HCT116 (cell line): ENCODE measurements around the gene IQCH. TPM values are rescaled to one million over a fixed set of nuclear protein-coding genes. Genes with fewer than 3 reads are reported as not detected.

Experiments used
- ATAC-seq: fragments of 200-7000 bp; cut with Tn5 transposase; 2 replicates; pipeline ENCODE4 v1.9.1; 2020; ENCODE audit warnings: mild to moderate bottlenecking, moderate library complexity
- BruUV-seq: library from RNA; stranded (reverse); fragments of 400-500 nt; replicated peaks from 2 replicates; lab custom pipeline; 2021; lab: Mats Ljungman, UMichigan
- CTCF ChIA-PET: fragments of 300-600 bp; sonication (Branson Sonifier 250); formaldehyde crosslinking; loops from one replicate; lab custom pipeline; 2021; ENCODE audit warnings: antibody characterized with exemption; lab: Charles Lee
- POLR2A ChIA-PET: fragments of 300-600, 350-600 bp; sonication (Branson Sonifier 250); formaldehyde crosslinking; loops from one replicate; lab custom pipeline; 2021; ENCODE audit warnings: antibody characterized with exemption; lab: Charles Lee
- RAD21 ChIA-PET, 2 experiments: fragments of 300-600 bp; sonication (Branson Sonifier 250); formaldehyde crosslinking; loops; one replicate each; lab custom pipeline; 2023; ENCODE audit warnings: low total read pairs in 2 of 2; ENCODE audit not compliant: uncharacterized antibody in 2 of 2, unreplicated experiment in 2 of 2, low non-redundant PET in 1 of 2; lab: Charles Lee
- DNase-seq: peaks from one replicate; pipeline ENCODE4 v3.0.0-alpha.2; 2010; ENCODE audit warnings: low read depth, low spot score
- H2AFZ ChIP-seq: fragments of 200-600 bp; shearing (Covaris generic), sonication (generic); 2 replicates; pipeline ENCODE4 v1.6.1; 2017; ENCODE audit warnings: low read depth, mixed run types, mixed read lengths, antibody characterized with exemption, low read length; ENCODE audit not compliant: poor library complexity, severe bottlenecking
- H3K27ac ChIP-seq: 2 replicates; pipeline ENCODE4 v1.5.1; 2012; ENCODE audit warnings: low read depth, low read length
- H3K27me3 ChIP-seq: fragments of 200-600 bp; sonication (generic); 2 replicates; pipeline ENCODE4 v1.6.1; 2016; ENCODE audit warnings: mixed run types, low read length, mixed read lengths; ENCODE audit not compliant: insufficient read depth
- H3K36me3 ChIP-seq, 2 experiments: fragments of 200-500 bp in 1 of 2; fragments of 200-600 bp in 1 of 2; sonication (Bioruptor generic) in 1 of 2; sonication (generic) in 1 of 2; 2 replicates each; pipeline versions ENCODE4 v1.5.1 to v1.6.1; 2014 to 2016; ENCODE audit warnings: low read length in 2 of 2, inconsistent platforms in 1 of 2, mixed read lengths in 1 of 2, mixed run types in 1 of 2; ENCODE audit not compliant: insufficient read depth in 2 of 2, control insufficient read depth in 1 of 2
- H3K4me1 ChIP-seq, 2 experiments: fragments of 200-600 bp in 1 of 2; sonication (generic) in 1 of 2; 2 replicates each; pipeline versions ENCODE4 v1.5.1 to v1.6.1; 2012 to 2017; ENCODE audit warnings: low read length in 2 of 2, inconsistent platforms in 1 of 2, mild to moderate bottlenecking in 1 of 2, mixed read lengths in 1 of 2, mixed run types in 1 of 2, moderate library complexity in 1 of 2; ENCODE audit not compliant: insufficient read depth in 2 of 2, control insufficient read depth in 1 of 2
- H3K4me2 ChIP-seq: fragments of 200-600 bp; sonication (generic); 2 replicates; pipeline ENCODE4 v1.6.1; 2017; ENCODE audit warnings: mixed run types, low read length, mixed read lengths
- H3K4me3 ChIP-seq, 2 experiments: fragments of 200-600 bp in 1 of 2; sonication (generic) in 1 of 2; replicated peaks in 1 of 2; 2 replicates each; pipeline ENCODE4 v1.5.1; 2011 to 2016; ENCODE audit warnings: low read length in 2 of 2, control low read depth in 1 of 2, low read depth in 1 of 2, mild to moderate bottlenecking in 1 of 2, mixed read lengths in 1 of 2, mixed run types in 1 of 2
- H3K79me2 ChIP-seq: fragments of 200-600 bp; sonication (generic); 2 replicates; pipeline ENCODE4 v1.6.1; 2017; ENCODE audit warnings: mild to moderate bottlenecking, mixed run types, low read length, moderate library complexity, mixed read lengths; ENCODE audit not compliant: insufficient read depth
- H3K9ac ChIP-seq: fragments of 200-600 bp; sonication (generic); 2 replicates; pipeline ENCODE4 v1.6.1; 2016; ENCODE audit warnings: low read length, mixed read lengths
- H3K9me2 ChIP-seq: fragments of 200-600 bp; sonication (generic), shearing (Covaris generic); 2 replicates; pipeline ENCODE4 v1.6.1; 2017; ENCODE audit warnings: mixed run types, mild to moderate bottlenecking, moderate library complexity; ENCODE audit not compliant: insufficient read depth
- H3K9me3 ChIP-seq, 2 experiments: fragments of 200-500 bp in 1 of 2; fragments of 200-600 bp in 1 of 2; sonication (Bioruptor generic) in 1 of 2; sonication (generic) in 1 of 2; 2 replicates each; pipeline ENCODE4 v1.6.1; 2014 to 2017; ENCODE audit warnings: low read length in 2 of 2, mixed read lengths in 2 of 2, inconsistent platforms in 1 of 2, low read depth in 1 of 2, mild to moderate bottlenecking in 1 of 2, mixed run types in 1 of 2, moderate library complexity in 1 of 2; ENCODE audit not compliant: control insufficient read depth in 1 of 2, insufficient read depth in 1 of 2
- H4K20me1 ChIP-seq: fragments of 200-600 bp; sonication (generic), shearing (Covaris generic); 2 replicates; pipeline ENCODE4 v1.6.1; 2017; ENCODE audit warnings: mixed run types, mild to moderate bottlenecking, moderate library complexity; ENCODE audit not compliant: insufficient read depth
- CBX3 ChIP-seq: IDR thresholded peaks from 2 replicates; pipeline ENCODE4 v1.6.1; 2012; ENCODE audit warnings: low read depth
- EGR1 ChIP-seq: IDR thresholded peaks from 2 replicates; pipeline ENCODE4 v1.6.1; 2012; ENCODE audit warnings: low read depth
- ELF1 ChIP-seq: IDR thresholded peaks from 2 replicates; pipeline ENCODE4 v1.6.1; 2012; ENCODE audit warnings: low read depth, borderline replicate concordance
- EZH2 ChIP-seq: fragments of 200-600 bp; sonication (generic); IDR thresholded peaks from 2 replicates; pipeline ENCODE4 v1.6.1; 2017; ENCODE audit warnings: antibody characterized with exemption, mixed run types
- FOSL1 ChIP-seq: IDR thresholded peaks from 2 replicates; pipeline ENCODE4 v1.6.1; 2012; ENCODE audit warnings: low read depth
- POLR2A ChIP-seq: IDR thresholded peaks from 2 replicates; pipeline ENCODE4 v1.7.0; 2011; ENCODE audit warnings: borderline replicate concordance; ENCODE audit not compliant: insufficient read depth, insufficient read length; ENCODE audit errors: extremely low read depth
- POLR2AphosphoS5 ChIP-seq: IDR thresholded peaks from 2 replicates; pipeline ENCODE4 v1.6.1; 2011; ENCODE audit warnings: mild to moderate bottlenecking, low read depth, low read length, moderate library complexity
- RAD21 ChIP-seq: IDR thresholded peaks from 2 replicates; pipeline ENCODE4 v1.6.1; 2012; ENCODE audit warnings: low read depth, mild to moderate bottlenecking
- SRF ChIP-seq: IDR thresholded peaks from 2 replicates; pipeline ENCODE4 v1.6.1; 2012; ENCODE audit warnings: low read depth
- YY1 ChIP-seq: IDR thresholded peaks from 2 replicates; pipeline ENCODE4 v1.6.1; 2011; ENCODE audit warnings: low read length, low read depth, moderate library complexity, mild to moderate bottlenecking; ENCODE audit not compliant: insufficient replicate concordance; ENCODE audit errors: extremely low read depth
- ZFX ChIP-seq: fragments of 450-650 bp; IDR thresholded peaks from 2 replicates; pipeline ENCODE4 v1.6.1; 2017
- intact Hi-C: fragments of 100-400 bp; cut with micrococcal nuclease; formaldehyde crosslinking; loops from 2 replicates; pipeline ENCODE4 v1.10.0; 2022
- total RNA-seq: library from RNA; stranded (reverse); gene quantifications from one replicate; pipeline ENCODE4 v1.2.1, GENCODE V29; 2021; ENCODE audit not compliant: unreplicated experiment
- TF ChIP-seq, protein P1 (sequence below): IDR thresholded peaks from 2 replicates; pipeline ENCODE4 v1.6.1; 2011; ENCODE audit warnings: mild to moderate bottlenecking, low read length, moderate library complexity; ENCODE audit not compliant: insufficient replicate concordance; ENCODE audit errors: extremely low read depth
- TF ChIP-seq, protein P2 (sequence below): IDR thresholded peaks from 2 replicates; pipeline ENCODE4 v1.6.1; 2012; ENCODE audit warnings: low read depth
- TF ChIP-seq, protein P3 (sequence below), 3 experiments: fragments of 200-600 bp in 1 of 3; sonication (generic) in 1 of 3; IDR thresholded peaks in 2 of 3; conservative IDR thresholded peaks in 1 of 3; 2 replicates each; pipeline ENCODE4 v1.5.1; 2012 to 2017; ENCODE audit warnings: low read depth in 2 of 3, low read length in 2 of 3, antibody characterized with exemption in 1 of 3, borderline replicate concordance in 1 of 3, control low read depth in 1 of 3, mild to moderate bottlenecking in 1 of 3, mixed read lengths in 1 of 3, mixed run types in 1 of 3, moderate library complexity in 1 of 3; ENCODE audit not compliant: insufficient read depth in 1 of 3

Gene IQCH
- total RNA-seq, 1 experiment from 2014 or later = 4.6 TPM

DNA sequence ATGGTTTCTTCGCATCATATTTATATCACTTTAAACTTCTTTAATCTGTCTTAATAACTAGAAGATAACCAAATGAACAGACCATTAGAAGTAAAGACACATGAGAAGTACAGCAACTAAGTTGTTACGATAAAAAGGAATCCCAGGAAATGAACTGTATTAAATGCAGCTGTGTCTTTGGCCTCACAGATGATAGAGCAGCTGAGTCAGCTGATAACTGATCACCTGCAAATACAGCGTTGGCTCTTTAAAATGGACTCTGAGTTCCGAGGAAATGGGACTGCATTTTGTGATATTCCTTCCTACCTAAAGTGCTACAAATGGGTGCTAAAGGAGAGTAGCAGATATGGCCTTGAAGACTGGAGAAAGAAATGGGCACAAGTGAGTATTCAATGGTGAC lies 145.3 kb downstream of the IQCH start (continued):
- TF ChIP-seq, protein P1, sequence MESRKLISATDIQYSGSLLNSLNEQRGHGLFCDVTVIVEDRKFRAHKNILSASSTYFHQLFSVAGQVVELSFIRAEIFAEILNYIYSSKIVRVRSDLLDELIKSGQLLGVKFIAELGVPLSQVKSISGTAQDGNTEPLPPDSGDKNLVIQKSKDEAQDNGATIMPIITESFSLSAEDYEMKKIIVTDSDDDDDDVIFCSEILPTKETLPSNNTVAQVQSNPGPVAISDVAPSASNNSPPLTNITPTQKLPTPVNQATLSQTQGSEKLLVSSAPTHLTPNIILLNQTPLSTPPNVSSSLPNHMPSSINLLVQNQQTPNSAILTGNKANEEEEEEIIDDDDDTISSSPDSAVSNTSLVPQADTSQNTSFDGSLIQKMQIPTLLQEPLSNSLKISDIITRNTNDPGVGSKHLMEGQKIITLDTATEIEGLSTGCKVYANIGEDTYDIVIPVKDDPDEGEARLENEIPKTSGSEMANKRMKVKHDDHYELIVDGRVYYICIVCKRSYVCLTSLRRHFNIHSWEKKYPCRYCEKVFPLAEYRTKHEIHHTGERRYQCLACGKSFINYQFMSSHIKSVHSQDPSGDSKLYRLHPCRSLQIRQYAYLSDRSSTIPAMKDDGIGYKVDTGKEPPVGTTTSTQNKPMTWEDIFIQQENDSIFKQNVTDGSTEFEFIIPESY = no peak
- TF ChIP-seq EGR1 (no peak), ELF1 (no peak)
- TF ChIP-seq, protein P2, sequence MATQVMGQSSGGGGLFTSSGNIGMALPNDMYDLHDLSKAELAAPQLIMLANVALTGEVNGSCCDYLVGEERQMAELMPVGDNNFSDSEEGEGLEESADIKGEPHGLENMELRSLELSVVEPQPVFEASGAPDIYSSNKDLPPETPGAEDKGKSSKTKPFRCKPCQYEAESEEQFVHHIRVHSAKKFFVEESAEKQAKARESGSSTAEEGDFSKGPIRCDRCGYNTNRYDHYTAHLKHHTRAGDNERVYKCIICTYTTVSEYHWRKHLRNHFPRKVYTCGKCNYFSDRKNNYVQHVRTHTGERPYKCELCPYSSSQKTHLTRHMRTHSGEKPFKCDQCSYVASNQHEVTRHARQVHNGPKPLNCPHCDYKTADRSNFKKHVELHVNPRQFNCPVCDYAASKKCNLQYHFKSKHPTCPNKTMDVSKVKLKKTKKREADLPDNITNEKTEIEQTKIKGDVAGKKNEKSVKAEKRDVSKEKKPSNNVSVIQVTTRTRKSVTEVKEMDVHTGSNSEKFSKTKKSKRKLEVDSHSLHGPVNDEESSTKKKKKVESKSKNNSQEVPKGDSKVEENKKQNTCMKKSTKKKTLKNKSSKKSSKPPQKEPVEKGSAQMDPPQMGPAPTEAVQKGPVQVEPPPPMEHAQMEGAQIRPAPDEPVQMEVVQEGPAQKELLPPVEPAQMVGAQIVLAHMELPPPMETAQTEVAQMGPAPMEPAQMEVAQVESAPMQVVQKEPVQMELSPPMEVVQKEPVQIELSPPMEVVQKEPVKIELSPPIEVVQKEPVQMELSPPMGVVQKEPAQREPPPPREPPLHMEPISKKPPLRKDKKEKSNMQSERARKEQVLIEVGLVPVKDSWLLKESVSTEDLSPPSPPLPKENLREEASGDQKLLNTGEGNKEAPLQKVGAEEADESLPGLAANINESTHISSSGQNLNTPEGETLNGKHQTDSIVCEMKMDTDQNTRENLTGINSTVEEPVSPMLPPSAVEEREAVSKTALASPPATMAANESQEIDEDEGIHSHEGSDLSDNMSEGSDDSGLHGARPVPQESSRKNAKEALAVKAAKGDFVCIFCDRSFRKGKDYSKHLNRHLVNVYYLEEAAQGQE = no peak
- TF ChIP-seq, all 23 proteins: peak for 0

DNA sequence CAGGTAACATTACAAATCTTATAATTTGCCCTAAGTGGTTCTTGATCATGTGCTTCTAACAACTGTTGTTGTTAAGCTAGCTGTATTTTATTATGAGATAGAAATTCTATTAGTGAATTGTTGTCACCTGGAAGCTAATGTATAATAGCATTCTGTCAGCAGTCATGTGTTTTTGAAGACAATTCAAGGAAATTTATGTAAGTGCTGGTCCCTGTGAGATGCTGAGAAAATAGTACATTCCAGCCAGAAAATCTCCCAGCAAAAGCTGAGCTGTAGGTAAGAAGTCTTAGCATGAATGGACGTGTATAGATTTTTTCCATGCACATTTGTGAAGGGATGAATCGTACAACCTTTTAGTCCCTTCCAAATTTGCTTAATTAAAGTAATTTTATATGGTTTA lies 146.3 kb downstream of the IQCH start:
- RAD21 ChIA-PET = no interaction called here
- Histone ChIP-seq H3K9me3 (no peaks in the 10 kb centered on the region), H3K27ac (no peak overlapping the region), H3K4me1 (peaks cover 7 to 12% of the 10 kb centered on the region in 2 experiments), H3K9me2 (no peaks in the 10 kb centered on the region), H3K4me3 (no peak overlapping the region), H3K9ac (no peak overlapping the region), H3K36me3 (no peaks in the 10 kb centered on the region), H3K4me2 (no peak overlapping the region), H3K79me2 (no peaks in the 10 kb centered on the region), H2AFZ (no peak overlapping the region), H3K27me3 (no peaks in the 10 kb centered on the region), H4K20me1 (no peaks in the 10 kb centered on the region)
- DNase-seq = no peak
- CTCF ChIA-PET = no interaction called here
- BruUV-seq = no TSS peak
- POLR2A ChIA-PET = no interaction called here
- ATAC-seq = no peak
- intact Hi-C loops = no loop called here
- TF ChIP-seq SRF (no peak), RAD21 (no peak), ZFX (no peak), POLR2A (no peak), POLR2AphosphoS5 (no peak), EZH2 (no peak), FOSL1 (no peak), CBX3 (no peak), YY1 (no peak), EGR1 (no peak), ELF1 (no peak)
- TF ChIP-seq, protein P3, sequence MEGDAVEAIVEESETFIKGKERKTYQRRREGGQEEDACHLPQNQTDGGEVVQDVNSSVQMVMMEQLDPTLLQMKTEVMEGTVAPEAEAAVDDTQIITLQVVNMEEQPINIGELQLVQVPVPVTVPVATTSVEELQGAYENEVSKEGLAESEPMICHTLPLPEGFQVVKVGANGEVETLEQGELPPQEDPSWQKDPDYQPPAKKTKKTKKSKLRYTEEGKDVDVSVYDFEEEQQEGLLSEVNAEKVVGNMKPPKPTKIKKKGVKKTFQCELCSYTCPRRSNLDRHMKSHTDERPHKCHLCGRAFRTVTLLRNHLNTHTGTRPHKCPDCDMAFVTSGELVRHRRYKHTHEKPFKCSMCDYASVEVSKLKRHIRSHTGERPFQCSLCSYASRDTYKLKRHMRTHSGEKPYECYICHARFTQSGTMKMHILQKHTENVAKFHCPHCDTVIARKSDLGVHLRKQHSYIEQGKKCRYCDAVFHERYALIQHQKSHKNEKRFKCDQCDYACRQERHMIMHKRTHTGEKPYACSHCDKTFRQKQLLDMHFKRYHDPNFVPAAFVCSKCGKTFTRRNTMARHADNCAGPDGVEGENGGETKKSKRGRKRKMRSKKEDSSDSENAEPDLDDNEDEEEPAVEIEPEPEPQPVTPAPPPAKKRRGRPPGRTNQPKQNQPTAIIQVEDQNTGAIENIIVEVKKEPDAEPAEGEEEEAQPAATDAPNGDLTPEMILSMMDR (IDR thresholded peaks at IDR 0.05 in 2 of 3, conservative IDR thresholded peaks at IDR 0.05 in 1 of 3; ENCODE audit: borderline replicate concordance in 1 of 3, insufficient read depth in 1 of 3, low read depth in 2 of 3, low read length in 2 of 3) = no peak
- TF ChIP-seq, protein P2 = no peak
